GM19240 (cell line): ENCODE measurements around the gene PTEN.

Experiments used
- DNase-seq: peaks from one replicate; pipeline ENCODE4 v3.0.0; 2011; ENCODE audit warnings: low spot score; ENCODE audit not compliant: insufficient read length

The PTEN gene

DNA sequence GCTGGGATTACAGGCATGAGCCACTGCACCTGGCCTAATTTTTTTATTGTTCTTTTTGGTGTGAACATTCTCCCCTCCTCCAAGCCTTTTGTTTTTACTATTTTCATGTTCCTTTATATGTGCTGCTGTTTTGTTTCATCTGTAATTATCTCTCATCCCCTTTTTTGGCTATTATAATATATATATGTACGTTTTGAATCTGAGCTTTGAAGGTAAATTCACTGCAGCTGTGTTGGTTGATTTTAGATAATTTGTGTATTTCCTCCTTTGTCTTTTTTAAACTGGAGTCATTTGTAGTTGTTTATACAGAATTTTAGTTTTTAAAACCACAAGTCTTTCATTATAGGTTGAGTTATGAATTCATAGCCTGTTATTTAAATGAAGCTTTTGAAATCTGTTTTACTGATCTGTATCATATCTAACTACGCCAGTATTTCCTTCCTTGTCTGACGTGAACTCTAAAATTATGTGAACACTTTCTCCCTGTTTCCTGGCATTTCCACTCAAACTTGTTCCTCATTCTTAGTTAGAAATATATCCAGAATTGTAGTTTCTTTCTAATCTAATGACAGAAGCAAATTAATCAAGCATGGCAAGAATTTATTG lies 54.9 kb downstream of the PTEN start:
- DNase-seq, result no peak

DNA sequence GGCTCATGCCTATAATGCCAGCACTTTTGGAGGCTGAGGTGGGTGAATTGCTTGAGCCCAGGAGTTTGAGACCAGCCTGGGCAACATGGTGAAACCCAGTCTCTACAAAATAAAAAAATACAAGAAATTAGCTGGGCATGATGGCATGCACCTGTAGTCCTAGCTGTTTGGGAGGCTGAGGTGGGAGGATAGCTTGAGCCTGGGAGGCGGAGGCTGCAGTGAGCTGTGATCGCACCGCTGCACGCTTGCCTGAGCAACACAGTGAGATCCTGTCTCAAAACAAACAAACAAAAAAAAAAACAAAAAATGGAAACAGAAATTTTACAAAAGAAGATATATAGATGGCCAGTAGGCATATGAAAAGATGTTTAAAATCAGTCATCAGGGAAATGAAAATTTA lies 57.1 kb downstream of the PTEN start:
- DNase-seq, result no peak

DNA sequence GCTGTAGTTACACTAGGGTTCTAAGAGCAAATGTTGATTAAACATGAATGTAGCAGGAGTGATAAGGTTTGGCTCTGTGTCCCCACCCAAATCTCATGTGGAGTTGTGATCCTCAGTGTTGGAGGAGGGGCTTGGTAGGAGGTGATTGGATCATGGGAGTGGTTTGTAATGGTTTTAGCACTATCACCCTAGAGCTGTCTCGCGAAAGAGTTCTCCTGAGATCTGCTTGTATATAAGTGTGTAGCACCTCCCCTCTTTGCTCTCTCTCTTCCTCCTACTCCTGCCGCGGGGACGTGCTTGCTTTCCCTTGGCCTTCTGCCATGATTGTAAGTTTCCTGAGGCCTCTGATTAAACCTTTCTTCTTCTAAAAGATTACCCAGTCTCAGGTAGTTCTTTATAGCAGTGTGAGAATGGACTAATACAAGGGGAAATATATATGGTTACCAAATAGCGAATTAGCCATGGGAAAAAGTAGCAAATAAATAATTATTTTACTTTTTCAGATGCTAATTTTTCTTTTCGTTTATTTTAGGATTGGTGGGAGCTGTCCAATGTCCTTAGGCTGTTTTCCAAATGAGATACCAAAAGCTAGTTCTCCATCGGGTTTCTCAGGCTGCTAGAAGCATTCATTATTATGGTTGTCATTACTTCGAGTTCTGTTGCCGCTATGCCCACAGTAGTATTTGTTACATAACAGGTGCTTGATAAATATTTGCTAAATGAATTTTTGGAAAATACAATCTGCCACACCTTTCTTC lies 58.7 kb downstream of the PTEN start:
- no peak for DNase-seq

DNA sequence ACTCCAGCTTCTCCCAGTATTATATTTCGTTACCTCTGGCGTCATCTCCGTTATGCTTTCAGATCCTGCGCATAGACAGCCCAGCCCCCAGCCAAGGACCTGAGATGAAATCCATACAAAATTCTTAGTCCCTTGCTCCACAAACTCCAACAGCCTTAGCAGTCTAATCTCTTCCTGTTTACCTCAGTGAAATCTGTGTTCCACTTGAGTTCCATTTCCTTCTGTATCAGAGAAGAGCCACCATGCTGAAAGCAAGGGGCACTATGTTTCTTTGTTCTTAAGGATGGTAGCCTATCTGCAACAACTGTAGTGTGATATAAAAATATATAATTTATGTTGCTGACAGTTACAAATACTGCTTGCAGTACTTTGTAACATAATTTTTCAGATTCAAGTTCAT lies 59.8 kb downstream of the PTEN start:
- no peak for DNase-seq

DNA sequence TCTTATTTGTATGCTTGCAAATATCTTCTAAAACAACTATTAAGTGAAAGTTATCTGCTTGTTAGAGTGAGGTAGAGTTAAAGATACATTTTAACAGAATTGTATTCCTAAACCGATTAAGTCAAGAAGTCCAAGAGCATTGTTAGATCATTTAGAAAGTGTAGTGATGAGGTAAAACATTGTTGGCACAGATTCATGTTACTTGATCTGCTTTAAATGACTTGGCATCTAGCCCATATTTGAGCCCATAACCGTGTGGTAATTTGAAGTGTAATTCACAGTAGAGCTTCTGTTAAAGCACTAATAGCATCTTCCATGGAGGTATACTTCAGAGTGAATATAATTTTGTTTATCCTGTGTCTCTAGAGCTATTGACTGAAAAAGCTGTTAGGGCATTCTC lies 62.1 kb downstream of the PTEN start:
- no peak for DNase-seq

DNA sequence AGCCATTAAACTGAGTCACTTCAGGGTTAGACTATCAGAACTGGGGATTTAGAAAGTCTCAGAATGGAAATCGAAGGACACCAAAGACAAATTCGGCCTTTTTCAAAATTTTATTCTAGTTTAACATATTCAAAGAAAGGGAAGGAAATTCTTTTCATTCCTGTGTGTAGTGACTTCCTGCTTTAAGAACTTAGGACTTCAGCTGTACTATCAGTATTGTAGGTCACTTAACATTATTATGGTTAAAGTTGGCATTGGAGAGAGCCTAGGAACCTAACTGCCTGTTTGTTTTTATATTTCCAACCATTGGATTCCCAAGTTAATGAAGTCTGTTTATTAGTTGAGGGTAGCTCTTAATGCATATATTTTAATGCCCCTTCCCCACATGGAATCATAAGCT lies 63.7 kb downstream of the PTEN start:
- no peak for DNase-seq

DNA sequence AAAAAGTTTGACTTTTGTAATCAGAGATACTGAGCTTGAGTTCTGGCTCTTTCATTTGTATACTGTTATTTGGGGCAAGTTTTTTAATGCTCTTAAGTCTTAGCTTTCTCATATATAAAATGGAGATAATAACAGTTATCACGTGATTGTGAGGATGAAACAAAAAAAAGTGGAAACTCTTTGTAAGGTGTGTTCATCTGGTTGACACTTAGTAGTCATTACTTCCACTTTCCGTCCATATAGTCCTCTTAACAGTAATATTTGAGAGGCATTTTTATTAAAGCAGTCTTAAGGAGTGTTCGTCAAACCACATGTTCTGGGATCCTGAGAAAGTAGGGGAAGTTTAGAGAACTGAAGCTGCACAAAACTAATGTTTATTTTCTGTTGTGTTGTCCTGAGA lies 65.6 kb downstream of the PTEN start:
- DNase-seq, result no peak

DNA sequence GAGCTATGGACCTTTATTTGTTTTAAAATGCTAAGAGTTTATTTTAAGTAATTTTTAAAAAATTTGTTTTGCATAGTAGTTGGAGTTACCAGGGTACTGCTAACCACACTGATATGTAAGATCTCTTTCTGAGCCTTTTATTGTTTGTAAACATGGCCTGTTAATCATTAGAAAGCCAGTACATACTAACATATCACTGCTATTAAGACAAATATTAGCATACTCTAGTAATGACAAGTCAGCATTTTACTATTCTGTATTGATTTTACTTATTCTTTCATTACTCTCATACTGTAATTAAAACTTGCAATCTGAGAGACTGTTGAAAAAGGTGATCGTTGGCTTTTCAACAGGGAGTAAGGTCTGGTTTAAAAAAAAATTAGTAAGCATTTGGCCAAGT lies 66.7 kb downstream of the PTEN start:
- DNase-seq, result no peak

DNA sequence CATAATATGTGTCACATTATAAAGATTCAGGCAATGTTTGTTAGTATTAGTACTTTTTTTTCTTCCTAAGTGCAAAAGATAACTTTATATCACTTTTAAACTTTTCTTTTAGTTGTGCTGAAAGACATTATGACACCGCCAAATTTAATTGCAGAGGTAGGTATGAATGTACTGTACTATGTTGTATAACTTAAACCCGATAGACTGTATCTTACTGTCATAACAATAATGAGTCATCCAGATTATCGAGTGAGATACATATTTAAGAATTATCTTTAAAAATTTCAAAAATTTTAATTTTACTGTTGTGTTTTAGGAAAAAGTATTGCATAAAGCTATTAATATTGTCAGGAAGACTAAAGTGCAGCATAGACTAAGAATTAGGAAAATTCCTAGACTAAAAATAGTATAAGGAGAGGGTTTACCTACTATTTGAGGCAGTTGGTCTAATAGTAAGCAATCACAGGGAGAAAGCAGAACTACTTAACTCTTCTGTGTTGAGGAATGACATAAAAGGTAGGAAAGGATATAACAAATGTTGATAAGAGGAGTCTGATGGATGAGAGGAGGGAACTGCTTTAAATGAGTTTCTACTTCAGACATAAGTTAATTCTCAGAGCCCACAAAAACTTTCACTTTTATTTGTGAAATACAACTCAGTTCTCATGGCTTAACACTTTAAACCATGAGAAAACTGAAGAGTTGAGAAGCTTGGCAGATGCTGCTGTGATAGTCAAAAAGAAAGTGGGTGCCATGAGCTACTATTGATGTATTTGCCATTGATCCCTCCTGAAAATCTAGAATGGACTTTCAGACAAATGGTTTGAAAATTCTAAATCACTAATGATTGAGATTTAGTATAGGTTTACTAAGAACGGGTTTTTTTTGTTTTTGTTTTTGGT lies 67.8 kb downstream of the PTEN start:
- no peak for DNase-seq

DNA sequence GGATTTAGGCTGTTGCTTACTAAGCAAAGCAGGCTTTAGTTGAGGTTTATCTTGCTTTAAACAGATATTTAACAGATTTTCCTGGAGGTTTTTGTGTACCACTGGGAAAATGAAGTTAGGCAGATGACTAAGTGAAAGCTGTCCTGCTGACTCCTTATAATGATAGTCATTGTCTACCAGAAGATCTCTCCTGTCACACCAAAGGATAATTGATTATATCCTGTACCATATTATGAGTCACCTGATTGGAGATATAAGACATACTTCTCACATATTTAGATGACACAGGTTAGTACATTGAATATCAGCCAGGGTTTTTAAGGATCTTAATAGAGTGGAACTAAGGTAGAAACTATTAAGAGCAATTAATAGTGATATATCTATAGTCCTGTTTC lies 68.4 kb downstream of the PTEN start:
- no peak for DNase-seq

DNA sequence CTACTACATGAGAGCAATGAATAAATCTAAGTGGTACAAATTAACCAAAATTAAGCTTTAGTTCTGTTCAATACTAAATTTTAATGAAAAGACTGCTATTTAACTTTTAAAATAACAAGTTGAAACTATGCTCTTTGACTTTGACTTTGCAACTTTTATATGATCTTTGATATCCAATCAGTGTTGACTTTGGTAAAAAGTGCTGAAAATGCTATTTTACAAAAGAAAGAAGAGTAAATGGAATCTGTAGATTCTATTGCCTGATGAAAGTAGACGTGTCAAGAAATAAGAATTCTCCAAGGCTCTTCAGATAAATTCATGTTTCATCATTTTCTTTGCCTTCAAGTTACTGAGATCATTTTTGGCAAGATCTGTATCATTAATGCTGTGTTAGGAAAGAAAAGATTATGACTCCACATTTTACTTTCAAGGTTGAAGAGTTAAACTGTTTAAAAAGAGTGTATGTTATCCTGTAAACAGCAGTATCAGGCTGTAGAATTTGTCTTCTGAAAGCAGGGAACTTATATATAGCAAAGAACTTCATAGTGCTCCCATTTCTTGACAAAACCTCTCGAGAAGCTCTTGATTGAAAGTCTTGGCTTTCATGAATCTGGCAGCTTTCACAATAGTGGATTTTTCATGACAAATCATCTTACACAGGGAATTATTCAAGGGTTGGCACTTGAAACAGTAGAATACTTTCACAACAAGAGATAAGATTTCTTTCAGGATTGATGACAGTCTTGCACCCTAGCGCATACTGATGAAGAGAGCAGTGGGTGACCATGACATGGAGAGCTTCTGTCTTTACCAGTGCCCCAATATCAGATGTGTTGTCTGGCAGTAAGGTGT lies 72.1 kb downstream of the PTEN start:
- no peak for DNase-seq

DNA sequence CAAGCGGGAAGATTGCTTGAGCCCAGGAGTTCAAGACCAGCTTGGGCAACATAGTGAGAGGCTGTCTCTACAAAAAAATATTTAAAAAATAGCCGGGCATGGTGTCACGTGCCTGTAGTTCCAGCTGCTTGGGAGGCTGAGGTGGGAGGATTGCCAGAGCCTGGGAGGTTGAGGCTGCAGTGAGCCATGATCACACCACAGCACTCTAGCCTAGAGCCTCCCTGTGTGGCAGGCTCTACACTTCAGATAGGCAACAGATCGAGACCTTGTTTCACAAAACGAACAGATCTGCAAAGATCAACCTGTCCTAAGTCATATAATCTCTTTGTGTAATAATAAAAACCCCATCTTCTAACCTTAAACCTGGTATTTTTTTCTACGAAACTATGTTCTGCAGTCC lies 76.8 kb downstream of the PTEN start:
- DNase-seq, result no peak

DNA sequence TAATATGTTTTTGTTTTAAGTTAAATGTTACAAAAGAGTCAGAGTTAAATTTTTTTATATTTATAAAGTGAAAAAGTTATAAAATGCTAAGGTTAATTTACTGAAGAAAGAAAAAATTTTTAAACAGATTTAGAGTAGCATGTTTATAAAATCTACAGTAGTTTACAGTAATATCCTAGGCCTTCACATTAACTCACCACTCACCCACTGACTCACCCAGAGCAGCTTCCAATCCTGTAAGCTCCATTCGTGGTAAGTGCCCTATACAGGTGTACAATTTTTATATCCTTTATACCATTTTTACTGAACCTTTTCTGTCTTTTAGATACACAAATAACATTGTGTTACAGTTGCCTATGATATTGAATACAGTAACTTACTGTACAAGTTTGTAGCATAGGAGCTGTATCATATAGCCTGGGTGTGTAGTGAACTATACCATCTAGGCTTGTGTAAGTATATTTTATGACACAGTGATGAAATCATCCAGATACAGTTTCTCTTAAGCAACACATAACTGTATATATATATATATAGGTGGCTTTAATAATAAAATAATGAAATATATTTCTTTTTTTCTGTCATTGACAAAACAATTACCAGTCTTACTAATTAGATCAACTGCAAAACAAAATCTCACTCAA lies 79.6 kb downstream of the PTEN start:
- DNase-seq, result no peak

DNA sequence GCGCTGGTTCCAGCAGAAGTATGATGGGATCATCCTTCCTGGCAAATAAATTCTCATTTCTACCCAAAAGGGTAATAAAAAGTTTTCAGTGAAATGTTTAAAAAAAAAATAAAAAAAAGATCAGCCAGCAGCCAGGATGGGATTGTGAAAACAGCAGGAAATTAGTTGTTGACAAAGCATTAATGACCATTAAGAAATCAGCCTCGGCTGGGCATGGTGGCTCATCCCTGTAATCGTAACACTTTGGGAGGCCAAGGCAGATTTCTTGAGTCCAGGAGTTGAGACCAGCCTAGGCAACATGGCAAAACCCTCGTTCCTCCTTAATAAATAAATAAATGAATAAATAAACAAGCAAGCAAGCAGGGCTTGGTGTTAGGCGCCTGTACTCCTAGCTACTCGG lies 82.6 kb downstream of the PTEN start:
- DNase-seq, result no peak

DNA sequence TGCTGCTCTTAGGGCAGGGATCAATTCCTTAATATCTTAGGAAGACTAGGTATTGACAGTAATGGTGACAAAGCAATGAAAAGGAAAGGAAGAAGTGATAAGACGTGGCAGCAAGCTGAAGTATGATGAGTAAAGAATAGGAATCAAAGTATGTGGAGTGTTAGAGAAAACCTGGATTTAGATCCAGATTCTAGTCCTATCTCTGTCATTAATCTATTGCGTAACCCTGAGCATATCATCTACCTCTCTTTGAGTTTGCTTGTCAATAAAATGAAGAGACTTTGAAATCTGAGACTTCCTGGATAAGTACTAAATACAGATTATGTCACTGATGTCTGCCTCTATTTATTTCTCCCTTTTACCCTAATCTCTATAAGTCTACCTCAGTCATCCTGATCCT lies 89.2 kb downstream of the PTEN start:
- DNase-seq, result no peak

DNA sequence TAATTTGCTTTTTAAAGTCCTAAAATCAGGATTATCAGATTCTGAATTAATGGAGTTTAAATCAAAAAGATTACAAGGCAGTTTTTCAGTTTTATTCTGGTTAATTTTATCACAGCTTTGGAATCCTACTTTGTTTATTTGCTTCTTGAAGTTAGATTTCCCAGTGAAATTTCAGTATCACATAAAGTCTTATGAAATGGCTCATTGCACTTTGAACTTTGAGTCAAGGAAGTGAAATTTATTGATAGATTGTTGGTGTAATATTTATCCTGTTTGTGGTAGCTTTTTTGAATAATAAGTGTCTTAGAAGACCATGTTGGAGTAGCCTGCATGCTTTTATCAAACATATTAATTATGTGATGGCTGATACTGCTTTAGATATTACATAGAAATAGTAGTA lies 92.6 kb downstream of the PTEN start:
- no peak for DNase-seq

DNA sequence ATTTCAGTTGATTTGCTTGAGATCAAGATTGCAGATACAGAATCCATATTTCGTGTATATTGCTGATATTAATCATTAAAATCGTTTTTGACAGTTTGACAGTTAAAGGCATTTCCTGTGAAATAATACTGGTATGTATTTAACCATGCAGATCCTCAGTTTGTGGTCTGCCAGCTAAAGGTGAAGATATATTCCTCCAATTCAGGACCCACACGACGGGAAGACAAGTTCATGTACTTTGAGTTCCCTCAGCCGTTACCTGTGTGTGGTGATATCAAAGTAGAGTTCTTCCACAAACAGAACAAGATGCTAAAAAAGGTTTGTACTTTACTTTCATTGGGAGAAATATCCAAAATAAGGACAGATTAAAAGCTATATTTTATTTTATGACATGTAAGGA lies 94.3 kb downstream of the PTEN start:
- DNase-seq, result no peak

DNA sequence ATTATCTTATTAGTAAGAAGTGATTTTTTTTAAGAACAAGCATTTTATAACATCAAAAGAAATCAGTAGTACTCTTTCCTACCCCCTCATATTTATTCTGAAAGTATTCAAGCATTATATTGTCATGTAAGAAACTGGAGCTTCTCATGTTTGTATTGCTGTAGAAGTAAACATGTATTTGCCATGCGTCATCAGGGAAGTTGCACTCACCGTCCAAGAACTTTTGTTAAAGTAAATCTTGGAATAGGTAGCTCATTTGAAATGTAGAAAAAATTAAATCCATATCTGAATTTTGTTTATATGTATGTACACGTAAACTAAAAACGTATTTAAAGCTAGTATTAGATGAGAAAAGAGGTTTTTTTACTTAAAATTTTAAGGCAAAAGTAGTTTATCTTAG lies 96.8 kb downstream of the PTEN start:
- DNase-seq, result no peak

DNA sequence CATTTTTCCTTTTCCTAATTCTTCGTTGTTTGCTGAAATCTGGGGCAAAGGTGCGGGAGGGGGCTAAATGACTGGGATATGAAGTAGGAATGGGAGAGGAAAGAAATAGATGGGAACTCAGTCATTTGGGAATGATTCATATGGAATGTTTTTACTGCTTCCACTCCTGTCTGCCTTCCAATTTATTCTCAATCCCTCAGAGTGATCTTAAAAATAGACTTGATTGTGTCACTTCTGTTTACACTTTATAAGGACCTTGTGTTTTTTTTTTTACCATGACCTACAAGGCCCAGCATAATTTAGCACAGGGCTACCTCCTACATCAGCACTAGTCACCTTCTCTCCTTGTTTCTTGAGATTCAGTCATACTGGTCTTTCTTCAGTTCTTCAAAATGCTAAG lies 97.9 kb downstream of the PTEN start:
- no peak for DNase-seq

DNA sequence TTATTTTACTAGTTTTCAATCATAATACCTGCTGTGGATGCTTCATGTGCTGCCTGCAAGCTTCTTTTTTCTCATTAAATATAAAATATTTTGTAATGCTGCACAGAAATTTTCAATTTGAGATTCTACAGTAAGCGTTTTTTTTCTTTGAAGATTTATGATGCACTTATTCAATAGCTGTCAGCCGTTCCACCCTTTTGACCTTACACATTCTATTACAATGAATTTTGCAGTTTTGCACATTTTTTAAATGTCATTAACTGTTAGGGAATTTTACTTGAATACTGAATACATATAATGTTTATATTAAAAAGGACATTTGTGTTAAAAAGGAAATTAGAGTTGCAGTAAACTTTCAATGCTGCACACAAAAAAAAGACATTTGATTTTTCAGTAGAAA lies 103.0 kb downstream of the PTEN start:
- no peak for DNase-seq

DNA sequence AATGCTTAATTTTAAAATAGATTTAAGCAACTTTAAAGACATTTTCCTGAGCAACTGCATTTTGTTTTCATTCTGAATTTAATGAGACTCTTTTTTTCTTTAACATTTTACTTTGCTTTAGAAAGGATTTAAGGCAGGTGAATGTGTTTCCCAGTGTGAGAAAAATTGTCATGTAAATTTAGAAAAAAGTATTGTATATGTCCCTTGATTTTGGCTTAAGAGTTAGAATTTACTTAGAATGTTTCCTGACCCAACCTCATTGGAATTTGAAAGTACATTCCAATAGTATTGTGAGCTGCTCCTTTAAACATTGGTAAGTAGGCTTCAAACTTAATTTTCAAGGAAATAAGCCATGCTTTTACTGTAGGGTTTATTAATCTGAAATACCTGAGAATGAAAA lies 110.2 kb downstream of the PTEN start:
- no peak for DNase-seq
